GM20431 (cell line): Measurements from ENCODE around the gene TMEM151B.
"Not testable (repeated sequence)": the region's sequence is repeated elsewhere in the genome, so short reads cannot be mapped to it uniquely, and the experiment has no call there.

ENCODE experiments used
- in situ Hi-C: fragments of 300-500 bp; cut with MseI, MboI; formaldehyde crosslinking; loops from one replicate; pipeline ENCODE4 v1.15.0; 2020; ENCODE audit warnings: low sequenced_read_pairs; ENCODE audit not compliant: unreplicated experiment

Gene TMEM151B

GRCh38 chr6:44315951-44316350 is 45.7 kb downstream of the TMEM151B start:
- in situ Hi-C loops, result no loop called here

- in situ Hi-C loops, result no loop called here
Measured at GRCh38 chr6:44316481-44316880, 46.2 kb downstream of the TMEM151B start.

GRCh38 chr6:44317136-44317631 is 46.9 kb downstream of the TMEM151B start:
- in situ Hi-C loops, result not testable (repeated sequence)

- in situ Hi-C loops, result no loop called here
Measured at GRCh38 chr6:44321210-44321609, 51.0 kb downstream of the TMEM151B start.

GRCh38 chr6:44327096-44327495 is 56.8 kb downstream of the TMEM151B start:
- in situ Hi-C loops, result loop anchor here (25.0 kb wide), 1 partner anchor 165 kb away; the partner anchor contains the start of gene CAPN11

- in situ Hi-C loops, result loop anchor here (25.0 kb wide), 1 partner anchor 165 kb away; the partner anchor contains the start of gene CAPN11
Measured at GRCh38 chr6:44327760-44328159, 57.5 kb downstream of the TMEM151B start.

- in situ Hi-C loops, result loop anchor here (25.0 kb wide), 1 partner anchor 166 kb away; the partner anchor contains the start of gene CAPN11
Measured at GRCh38 chr6:44328203-44328602, 58.0 kb downstream of the TMEM151B start.

- in situ Hi-C loops, result loop anchor here (10.0 to 25.0 kb wide), 2 partner anchors 55 to 168 kb away; partner anchors contain the start of genes CAPN11 and TMEM151B
Measured at GRCh38 chr6:44329858-44330257, 59.6 kb downstream of the TMEM151B start.

GRCh38 chr6:44332585-44332984 is 62.3 kb downstream of the TMEM151B start:
- in situ Hi-C loops, result loop anchor here (10.0 to 25.0 kb wide), 2 partner anchors 58 to 170 kb away; partner anchors contain the start of genes CAPN11 and TMEM151B

GRCh38 chr6:44333273-44333919 is 63.1 kb downstream of the TMEM151B start:
- in situ Hi-C loops, result loop anchor here (10.0 to 25.0 kb wide), 2 partner anchors 59 to 171 kb away; partner anchors contain the start of genes CAPN11 and TMEM151B

- in situ Hi-C loops, result loop anchor here (10.0 to 25.0 kb wide), 2 partner anchors 59 to 172 kb away; partner anchors contain the start of genes CAPN11 and TMEM151B
Measured at GRCh38 chr6:44333942-44334341, 63.7 kb downstream of the TMEM151B start.

- in situ Hi-C loops, result loop anchor here (10.0 to 25.0 kb wide), 2 partner anchors 61 to 173 kb away; partner anchors contain the start of genes CAPN11 and TMEM151B
Measured at GRCh38 chr6:44335631-44336030, 65.4 kb downstream of the TMEM151B start.

- in situ Hi-C loops, result loop anchor here (10.0 to 25.0 kb wide), 2 partner anchors 64 to 176 kb away; partner anchors contain the start of genes CAPN11 and TMEM151B
Measured at GRCh38 chr6:44338228-44339122, 68.2 kb downstream of the TMEM151B start.

- in situ Hi-C loops, result loop anchor here (10.0 to 25.0 kb wide), 2 partner anchors 64 to 177 kb away; partner anchors contain the start of genes CAPN11 and TMEM151B
Measured at GRCh38 chr6:44339301-44339700, 69.1 kb downstream of the TMEM151B start.

- in situ Hi-C loops, result loop anchor here (10.0 to 25.0 kb wide), 2 partner anchors 65 to 178 kb away; partner anchors contain the start of genes CAPN11 and TMEM151B
Measured at GRCh38 chr6:44339763-44340625, 69.7 kb downstream of the TMEM151B start.

GRCh38 chr6:44341095-44341890 is 71.0 kb downstream of the TMEM151B start:
- in situ Hi-C loops, result loop anchor here (25.0 kb wide), 1 partner anchor 179 kb away; the partner anchor contains the start of gene CAPN11

- in situ Hi-C loops, result loop anchor here (25.0 kb wide), 1 partner anchor 180 kb away; the partner anchor contains the start of gene CAPN11
Measured at GRCh38 chr6:44342052-44342451, 71.8 kb downstream of the TMEM151B start.

- in situ Hi-C loops, result loop anchor here (25.0 kb wide), 1 partner anchor 180 kb away; the partner anchor contains the start of gene CAPN11
Measured at GRCh38 chr6:44342489-44342888, 72.2 kb downstream of the TMEM151B start, which contains the start of gene SPATS1. SPATS1 (plus strand) TSS chr6:44342650; CDS start chr6:44343096, 446 bp downstream.
